Left ventricle myocardium superior (tissue), 1 donor: ENCODE results near the gene SBK2. TPM values are rescaled to one million over a fixed set of nuclear protein-coding genes. Genes with fewer than 3 reads are reported as not detected.
A peak's percentile ranks its signal among the peaks of the same experiment; 100 is the strongest.
"Not testable (repeated sequence)": the region's sequence is repeated elsewhere in the genome, so short reads cannot be mapped to it uniquely, and the experiment has no call there.

ENCODE experiments used
- ATAC-seq: fragments of 200-7000 bp; cut with Tn5 transposase; one replicate; pipeline ENCODE4 v1.9.1; 2020; ENCODE audit warnings: mild to moderate bottlenecking, moderate library complexity
- DNase-seq: peaks from one replicate; pipeline ENCODE4 v3.0.0-alpha.2; 2020
- intact Hi-C: fragments of 100-400 bp; cut with micrococcal nuclease; formaldehyde crosslinking; loops from one replicate; pipeline ENCODE4 v1.11.0; 2022
- long read RNA-seq: library from polyadenylated mRNA; unstranded; transcript quantifications from one replicate; pipeline ENCODE4 v2.0.0, GENCODE V29; 2021
- total RNA-seq: library from RNA; stranded (reverse); fragmentation: NEBNext Ultra II Directional; extraction: Animal tissue kit (Norgen Biotek cat#: 25700); gene quantifications from one replicate; pipeline ENCODE4 v1.2.1, GENCODE V29; 2021
- donor health status: DM: no; HTN: yes; CAD: no; lungs with severe emphysema.

SBK2 gene, protein sequence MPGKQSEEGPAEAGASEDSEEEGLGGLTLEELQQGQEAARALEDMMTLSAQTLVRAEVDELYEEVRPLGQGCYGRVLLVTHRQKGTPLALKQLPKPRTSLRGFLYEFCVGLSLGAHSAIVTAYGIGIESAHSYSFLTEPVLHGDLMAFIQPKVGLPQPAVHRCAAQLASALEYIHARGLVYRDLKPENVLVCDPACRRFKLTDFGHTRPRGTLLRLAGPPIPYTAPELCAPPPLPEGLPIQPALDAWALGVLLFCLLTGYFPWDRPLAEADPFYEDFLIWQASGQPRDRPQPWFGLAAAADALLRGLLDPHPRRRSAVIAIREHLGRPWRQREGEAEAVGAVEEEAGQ
- total RNA-seq = 15.2 TPM
- long read RNA-seq, transcript SBK2-202 (4 exons, 1,085 nt) = major isoform, 9 of 26 reads
- long read RNA-seq, partial matches to known transcripts = 2 of 26 reads
- long read RNA-seq, other reads (novel, unspliced or antisense) = 15 of 26 reads

DNA sequence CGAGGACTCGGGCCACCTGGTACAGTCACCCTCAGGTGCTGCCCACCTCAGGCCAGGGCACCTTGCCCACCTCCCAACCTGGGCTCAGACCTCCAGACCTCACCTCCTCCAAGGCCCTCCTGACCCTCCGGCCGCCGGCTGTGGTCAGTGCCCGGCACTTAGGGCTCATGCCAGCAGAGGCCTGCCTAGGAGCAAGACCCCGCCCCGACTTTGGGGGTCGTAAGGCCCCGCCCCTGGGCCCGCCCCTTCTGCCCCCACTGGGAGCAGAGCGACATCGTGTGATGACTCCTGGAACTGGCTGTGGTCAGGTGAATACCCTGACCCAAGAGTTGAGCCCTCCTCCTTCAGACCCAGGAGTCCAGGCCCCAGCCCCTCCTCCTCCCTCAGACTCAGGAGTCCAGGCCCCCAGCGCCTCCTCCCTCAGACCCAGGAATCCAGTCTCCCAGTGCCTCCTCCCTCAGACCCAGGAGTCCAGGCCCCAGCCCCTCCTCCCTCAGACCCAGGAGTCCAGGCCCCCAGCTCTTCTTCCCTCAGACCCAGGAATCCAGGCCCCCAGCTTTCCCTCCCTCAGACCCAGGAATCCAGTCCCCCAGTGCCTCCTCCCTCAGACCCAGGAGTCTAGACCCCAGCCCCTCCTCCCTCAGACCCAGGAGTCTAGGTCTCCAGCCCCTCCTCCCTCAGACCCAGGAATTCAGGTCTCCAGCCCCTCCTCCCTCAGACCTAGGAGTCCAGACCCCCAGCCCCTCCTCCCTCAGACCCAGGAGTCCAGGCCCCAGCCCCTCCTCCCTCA is at the start of gene SBK2:
Gene SBK2 (minus strand): TSS at position 183 of the 790 bp plus-strand sequence. CDS start 839 bp downstream, outside the sequence.
- DNase-seq (peak; percentile 56), ATAC-seq (peak; percentile 40)
- intact Hi-C loops = no loop called here

DNA sequence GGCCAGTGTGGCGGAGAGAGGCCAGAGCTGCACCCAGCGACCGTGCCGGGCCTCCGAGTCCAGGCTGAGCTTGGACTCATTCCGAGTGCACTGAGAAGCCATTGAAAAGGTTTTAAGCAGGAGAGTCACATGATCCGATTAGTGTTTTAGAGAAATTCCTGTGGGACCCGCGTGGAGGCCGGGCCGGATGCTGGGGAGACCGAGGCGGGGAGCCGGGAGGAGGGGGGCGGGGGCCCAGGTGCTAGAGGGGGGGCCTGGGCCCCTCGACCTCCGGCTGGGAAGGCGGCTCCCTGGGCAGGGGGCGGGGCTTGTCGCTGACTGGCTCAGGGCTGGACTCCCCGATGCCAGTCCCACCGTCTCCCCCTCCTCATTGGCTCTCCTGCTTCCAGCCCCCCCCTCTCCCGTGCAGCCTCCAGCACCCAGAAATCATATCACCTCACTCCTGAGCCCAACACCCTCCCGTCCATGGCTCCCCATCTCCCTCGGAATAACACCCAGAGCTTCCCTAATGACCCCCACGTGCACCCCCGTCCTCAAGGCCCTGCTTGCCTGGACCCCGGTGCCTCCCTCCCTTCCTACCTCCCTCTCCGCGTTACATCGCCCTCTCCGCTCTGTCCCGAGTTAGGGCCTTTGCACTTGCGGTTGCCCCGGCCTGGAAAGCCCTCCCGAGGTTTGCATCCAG is 48.9 kb upstream of the SBK2 start:
- intact Hi-C loops = no loop called here
- DNase-seq = peak; percentile 87
- peak; percentile 84 for ATAC-seq

DNA sequence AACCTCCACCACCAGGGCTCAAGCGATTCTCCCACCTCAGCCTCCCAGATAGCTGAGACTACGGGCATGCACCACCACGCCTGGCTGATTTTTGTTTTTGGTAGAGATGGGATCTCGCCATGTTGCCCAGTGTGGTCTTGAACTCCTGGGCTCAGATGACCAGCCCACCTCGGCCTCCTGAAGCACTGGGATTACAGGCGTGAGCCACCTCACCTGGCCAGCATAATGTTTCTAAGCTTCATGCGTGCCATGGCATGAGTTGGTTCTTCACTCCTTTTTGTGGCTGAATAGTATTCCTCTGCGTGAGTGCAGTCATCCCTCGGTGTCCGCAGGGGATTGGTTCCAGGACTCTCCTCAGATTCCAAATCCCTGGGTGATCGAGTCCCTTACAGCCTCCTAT is 47.9 kb upstream of the SBK2 start:
- ATAC-seq = no peak
- no peak for DNase-seq
- intact Hi-C loops = no loop called here

DNA sequence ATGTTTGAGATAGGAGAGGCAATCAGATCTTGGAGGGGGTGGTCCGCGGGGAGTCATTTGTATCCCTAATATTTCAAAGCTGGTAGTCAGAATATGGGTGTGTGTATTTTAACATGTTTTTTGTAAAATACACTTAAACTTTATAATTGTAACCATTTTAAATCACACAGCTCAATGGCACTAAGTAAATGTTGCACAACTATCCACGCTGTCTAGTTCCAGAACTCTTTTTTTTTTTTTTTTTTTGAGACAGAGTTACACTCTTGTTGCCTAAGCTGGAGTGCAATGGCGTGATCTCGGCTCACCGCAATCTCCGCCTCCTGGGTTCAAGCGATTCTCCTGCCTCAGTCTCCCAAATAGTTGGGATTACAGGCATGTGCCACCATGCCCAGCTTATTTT is 47.0 kb upstream of the SBK2 start:
- intact Hi-C loops, DNase-seq, ATAC-seq: not testable (repeated sequence)

DNA sequence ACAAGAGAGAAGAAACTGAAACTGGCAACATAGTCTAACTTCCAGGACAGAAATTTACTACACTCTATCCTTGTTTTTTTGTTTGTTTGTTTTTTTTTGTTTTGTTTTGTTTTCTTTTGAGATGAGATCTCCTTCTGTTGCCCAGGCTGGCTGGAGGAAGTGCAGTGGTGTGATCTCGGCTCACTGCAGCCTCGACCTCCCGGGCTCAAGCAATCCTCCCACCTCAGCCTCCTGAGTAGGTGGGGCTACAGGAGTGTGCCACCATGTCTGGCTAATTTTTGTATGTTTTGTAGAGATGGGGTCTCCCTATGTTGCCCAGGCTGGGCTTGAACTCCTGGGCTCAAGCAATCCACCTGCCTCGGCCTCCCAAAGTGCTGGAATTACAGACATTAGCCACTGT is 45.4 kb upstream of the SBK2 start:
- ATAC-seq, intact Hi-C loops: not testable (repeated sequence)

DNA sequence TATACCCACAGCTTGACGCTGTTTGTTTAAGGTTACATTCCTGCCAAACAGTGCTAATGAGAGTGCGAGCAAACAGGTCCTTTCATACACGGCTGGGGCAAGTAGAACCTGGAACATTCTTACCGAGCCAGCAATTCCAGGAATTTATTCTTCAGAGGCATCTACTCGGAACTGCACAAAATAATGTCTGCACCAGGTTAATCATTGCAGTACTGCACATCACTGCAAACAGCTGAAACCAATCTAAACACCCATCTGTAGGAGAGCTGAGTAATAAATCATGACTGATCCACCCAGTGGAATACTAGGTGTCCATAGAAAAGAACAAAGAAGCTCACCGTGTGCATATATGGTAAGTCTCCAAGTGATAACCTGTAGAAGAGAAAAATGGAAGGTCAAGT is 44.9 kb upstream of the SBK2 start:
- DNase-seq (no peak), ATAC-seq (no peak)
- intact Hi-C loops = loop anchor here (2.0 kb wide), 1 partner anchor 35 kb away; no protein-coding TSS in a partner anchor

More for the DNA sequence above, 45.4 kb upstream of the SBK2 start:
- not testable (repeated sequence) for DNase-seq

DNA sequence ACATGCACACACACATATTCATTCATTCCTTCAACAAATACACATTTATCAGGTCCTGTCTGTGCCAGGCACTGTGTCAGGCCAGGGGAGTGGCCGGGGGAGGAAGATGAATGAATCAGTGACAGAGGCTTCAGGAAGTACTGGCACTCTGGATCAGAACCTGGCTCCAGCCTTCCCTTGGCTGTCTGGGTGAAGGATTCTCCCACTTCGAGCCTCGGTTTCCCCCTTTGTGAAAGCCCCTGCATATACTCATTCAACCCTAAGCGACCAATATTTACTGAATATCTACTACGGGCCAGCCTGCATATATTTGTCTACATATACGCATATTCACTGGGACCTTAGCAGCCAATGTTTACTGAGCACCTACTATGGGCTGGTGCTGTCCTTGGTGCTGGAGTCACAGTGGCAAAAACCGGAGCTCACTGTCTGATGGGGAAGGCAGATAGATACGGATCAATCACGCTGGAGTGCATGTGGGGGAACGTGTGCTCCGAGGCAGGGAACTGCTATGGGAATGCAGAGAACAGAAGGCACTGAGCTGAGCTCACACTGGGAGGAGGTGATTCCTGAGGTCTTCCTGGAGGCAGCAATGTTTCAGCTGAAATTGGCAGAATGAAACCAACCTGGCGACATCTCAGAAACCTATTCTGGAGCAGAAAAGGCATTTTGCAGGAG is 44.4 kb upstream of the SBK2 start:
- DNase-seq = no peak
- ATAC-seq = no peak
- intact Hi-C loops = loop anchor here (2.0 kb wide), 1 partner anchor 34 kb away; no protein-coding TSS in a partner anchor

DNA sequence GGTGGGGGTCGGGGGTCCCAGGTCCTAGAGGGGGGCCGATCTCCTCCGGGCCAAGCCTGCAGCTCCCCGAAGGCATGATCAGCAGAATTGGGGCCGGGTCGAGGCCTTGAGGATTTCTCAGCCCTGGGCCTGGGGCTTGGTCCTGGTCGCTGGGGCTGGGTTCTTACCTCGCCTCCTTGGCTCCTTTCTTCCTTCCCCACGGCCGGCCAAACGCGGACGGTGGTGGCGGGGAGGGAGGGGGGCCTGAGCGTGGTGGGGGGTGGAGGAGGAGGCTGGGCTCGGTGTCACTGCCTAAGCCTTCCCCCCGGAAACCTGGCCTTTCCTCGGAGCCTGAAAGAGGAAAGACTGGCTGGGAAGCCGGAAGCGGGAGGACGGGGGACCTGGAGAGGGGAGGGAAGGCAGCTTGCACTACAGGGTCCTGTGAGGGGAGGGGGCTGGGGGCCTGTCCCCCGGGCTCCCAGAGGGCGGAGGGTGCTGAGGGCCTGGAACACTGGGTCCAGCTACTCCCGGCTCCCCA is 43.8 kb upstream of the SBK2 start, which contains the start of gene ZNF579:
Gene ZNF579 (minus strand): TSS at position 221 of the 517 bp plus-strand sequence. CDS start 1,209 bp downstream, outside the sequence.
- DNase-seq = peak; percentile 89
- peak; percentile 89 for ATAC-seq
- intact Hi-C loops = loop anchor here (2.0 kb wide), 1 partner anchor 34 kb away; no protein-coding TSS in a partner anchor

DNA sequence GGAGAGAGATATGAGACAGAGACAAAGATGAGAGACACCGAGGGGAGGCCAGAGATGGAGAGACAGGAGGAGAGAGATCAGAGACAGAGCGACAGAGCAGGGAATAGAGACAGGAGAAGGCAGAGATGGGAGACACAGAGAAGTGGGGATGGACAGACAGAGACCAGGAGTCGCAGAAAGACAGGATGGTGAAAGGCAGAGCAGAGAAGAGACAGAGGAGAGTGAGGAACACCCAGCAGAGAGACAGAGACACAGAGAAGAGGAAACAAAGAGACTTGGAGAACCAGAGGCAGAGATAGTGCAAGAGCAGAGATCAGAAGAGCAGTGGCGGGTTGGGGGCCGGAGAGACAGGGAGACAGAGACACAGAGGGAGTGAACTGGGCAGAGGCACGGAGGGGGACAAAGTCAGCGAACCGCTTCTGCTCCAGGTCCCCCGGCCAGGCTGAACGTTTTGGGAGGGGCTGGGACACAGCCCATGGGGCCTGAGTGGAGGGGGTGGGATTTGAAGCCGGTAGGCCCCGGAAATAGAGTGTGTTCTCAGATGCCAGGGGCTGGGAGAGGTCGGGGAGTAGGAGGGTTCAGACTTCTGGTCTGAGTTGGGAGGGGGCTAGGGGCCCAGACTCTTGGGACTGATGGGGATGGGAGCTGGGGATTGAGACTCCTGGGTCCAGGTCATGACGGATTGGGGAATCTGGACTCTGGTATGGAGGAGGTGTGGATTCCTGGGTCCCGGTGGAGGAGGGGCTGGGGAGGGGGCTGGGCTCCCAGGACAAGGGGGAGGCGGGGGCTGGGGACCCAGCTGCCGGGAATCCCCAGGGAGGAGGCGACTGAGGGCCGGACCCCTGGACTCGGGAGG is 43.1 kb upstream of the SBK2 start:
- intact Hi-C loops = loop anchor here (2.0 kb wide), 1 partner anchor 33 kb away; no protein-coding TSS in a partner anchor

DNA sequence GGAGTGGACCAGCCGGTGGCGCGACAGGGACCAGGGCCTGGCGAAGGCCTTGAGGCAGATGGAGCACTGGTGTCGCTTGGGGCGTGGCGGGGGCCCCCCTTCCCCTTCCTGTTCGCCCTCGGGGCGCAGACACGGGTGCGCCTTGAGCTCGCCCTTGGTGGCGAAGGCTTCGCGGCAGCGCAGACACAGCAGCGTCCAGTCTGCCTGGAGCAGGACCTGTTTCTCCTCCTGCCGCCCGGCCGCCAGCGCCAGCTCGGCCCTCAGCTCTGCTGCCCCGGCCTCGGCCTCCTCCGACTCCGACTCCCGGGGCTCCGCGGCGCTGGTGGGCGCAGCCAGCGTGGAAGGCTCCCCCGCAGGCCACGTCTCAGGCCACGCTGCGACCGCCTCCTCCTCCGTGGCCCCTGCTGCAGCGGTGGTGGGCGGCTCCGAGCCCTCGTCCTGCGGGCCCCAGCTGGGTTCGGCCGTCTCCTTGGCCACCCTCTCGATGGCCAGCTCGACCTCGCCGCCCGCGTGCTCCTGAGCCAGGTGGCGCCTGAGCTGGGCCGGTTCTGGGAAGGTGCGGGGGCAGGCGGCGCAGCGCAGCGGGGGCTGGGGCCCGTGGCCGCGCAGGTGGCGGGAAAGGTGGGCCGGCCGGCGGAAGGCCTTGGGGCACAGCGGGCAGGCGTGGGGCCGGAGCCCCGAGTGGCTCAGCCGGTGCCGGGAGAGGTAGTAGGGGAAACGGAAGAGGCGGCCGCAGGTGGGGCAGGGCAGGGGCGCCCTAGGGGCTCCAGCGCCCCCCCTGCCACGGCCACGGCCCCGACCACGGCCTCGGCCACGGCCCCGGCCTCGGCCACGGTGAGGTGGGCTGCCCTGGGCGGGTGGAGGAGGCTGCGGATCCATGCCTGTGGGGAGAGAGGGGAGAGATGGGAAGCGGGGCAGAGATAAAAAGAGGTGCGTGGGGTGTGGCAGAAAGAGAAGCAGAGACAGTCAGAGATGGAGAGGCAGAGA is 42.1 kb upstream of the SBK2 start:
- DNase-seq (peak; percentile 33), ATAC-seq (no peak)
- intact Hi-C loops = no loop called here

More for the DNA sequence above, 43.1 kb upstream of the SBK2 start:
- DNase-seq = peak; percentile 37
- peak; percentile 69 for ATAC-seq

DNA sequence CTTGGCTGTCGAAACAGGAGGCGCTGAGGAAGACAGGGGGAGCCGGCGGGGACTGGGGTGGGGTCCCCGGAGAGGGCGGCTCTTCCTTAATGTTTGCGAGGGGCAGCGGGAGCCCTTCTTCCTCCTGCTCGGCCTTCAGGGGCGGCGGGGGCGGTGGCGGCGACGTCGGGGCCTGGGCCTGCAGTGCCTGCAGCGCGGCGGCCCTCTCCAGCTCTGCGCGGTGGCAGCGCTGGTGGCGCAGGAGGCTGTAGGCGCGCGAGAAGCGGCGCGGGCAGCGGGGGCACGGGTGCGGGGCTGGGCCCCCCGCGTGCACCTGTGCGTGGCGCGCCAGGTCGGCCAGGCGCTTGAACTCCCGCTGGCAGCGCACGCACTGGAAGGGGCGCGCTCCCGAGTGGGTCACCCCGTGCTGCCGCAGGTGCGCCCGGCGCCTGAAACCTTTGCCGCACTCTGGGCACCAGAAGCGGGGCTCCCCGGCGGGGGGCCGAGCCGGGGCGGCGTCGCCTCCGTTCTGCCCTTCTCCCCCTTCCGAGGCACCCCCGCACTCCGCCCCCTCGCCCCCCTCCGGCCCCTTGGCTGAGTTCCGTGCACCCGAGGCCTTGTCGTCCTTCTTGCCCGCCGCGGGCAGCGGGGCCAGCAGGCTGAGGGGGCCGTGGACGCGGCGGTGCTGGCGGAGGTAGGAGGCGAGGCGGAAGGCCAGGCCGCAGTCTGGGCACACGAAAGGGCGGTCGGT is 41.3 kb upstream of the SBK2 start:
- ATAC-seq = no peak
- no peak for DNase-seq
- intact Hi-C loops = no loop called here

DNA sequence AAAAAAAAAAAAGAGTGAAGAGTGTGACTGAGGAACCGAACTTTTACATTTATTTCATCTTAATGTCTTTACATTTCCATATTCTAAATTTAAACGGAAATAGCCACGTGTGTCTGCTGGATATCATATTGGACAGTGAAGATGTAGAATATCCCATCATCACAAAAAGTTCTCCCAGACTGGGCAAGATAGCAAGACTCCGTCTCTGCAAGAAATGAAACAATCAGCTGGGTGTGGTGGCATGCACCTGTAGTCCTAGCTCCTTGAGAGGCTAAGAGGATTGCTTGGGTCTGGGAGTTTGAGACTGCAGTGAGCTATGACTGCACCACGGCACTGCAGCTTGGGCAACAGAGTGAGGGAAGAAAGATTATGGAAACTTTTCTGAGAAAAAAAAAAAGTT is 39.8 kb upstream of the SBK2 start:
- DNase-seq (no peak), ATAC-seq (no peak)
- intact Hi-C loops = no loop called here

DNA sequence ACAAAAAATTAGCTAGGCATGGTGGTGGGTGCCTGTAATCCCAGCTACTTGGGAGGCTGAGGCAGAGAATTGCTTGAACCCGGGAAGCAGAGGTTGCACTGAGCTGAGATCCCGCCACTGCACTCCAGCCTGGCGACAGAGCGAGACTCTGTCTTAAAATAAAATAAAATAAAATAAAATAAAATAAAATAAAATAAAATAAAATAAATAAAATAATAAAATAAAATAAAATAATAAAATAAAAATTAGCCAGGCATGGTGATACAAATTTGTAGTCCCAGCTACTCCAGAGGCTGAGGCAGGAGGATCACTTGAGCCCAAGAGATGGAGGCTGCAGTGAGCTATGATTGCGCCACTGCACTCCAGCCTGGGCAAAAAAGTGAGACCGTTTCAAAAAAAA is 37.0 kb upstream of the SBK2 start:
- DNase-seq, intact Hi-C loops, ATAC-seq: not testable (repeated sequence)

DNA sequence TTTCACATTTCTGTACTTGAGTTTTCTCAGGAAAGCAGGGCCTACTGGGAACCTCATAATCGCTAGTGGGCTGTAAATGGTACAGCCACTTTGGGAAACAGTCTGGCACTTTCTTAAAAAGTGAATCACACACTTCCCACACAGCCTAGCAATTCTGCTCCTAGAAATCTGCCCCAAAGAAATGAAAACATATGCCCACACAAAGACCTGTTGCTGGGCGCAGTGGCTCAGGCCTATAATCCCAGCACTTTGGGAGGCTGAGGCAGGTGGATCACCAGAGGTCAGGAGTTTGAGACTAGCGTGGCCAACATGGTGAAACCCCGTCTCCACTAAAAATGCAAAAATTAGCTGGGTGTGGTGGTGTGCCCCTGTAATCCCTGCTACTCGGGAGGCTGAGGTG is 32.5 kb upstream of the SBK2 start:
- intact Hi-C loops, DNase-seq, ATAC-seq: not testable (repeated sequence)

DNA sequence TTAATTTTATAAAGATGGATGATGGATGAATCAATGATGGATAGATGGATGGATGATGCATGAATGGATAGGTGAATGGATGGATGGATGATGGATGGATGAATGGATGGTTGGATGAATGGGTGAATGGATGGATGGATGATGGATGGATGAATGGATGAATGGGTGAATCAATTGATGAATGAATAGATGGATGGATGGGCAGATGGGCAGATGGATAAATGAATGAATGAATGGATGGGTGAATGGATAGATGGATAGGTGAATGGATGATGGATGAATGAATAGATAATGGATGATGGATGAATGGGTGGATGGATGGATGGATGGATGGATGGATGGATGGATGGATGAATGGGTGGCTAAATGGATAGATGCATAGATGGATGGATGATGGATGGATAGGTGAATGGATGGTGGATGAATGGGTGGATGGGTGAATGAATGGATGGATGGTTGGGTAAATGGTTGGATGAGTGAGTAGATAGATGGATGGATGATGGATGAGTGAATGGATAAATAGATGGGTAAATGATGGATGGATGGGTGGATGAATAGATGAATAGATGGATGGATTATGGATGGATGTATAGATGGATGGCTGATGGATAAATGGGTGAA is 30.9 kb upstream of the SBK2 start:
- intact Hi-C loops = no loop called here
- DNase-seq (no peak), ATAC-seq (no peak)
